Lower leg skin (tissue), 3 donors: ENCODE measurements around the gene CTNNA2.

Experiments used
- CTCF ChIP-seq, 3 donors: fragments of 450-650 bp; IDR thresholded peaks; one replicate each; pipeline ENCODE4 v1.5.1; 2016; ENCODE audit warnings: antibody characterized with exemption in 3 of 3, mild to moderate bottlenecking in 3 of 3, moderate library complexity in 2 of 3
- POLR2A ChIP-seq, 2 donors: fragments of 450-650 bp; IDR thresholded peaks; one replicate each; pipeline ENCODE4 v1.6.1; 2016 to 2017; ENCODE audit warnings: antibody characterized with exemption in 2 of 2, mild to moderate bottlenecking in 1 of 2, moderate library complexity in 1 of 2

GRCh38 chr2:79964966-79965365 is 452.1 kb downstream of the CTNNA2 start:
- TF ChIP-seq CTCF (IDR thresholded peaks at IDR 0.05) (no peak), POLR2A (IDR thresholded peaks at IDR 0.05) (no peak)
